ENCODE results near the gene ABLIM2. TPM values are rescaled to one million over a fixed set of nuclear protein-coding genes. Genes with fewer than 3 reads are reported as not detected.

Gene ABLIM2
- total RNA-seq, 3 donors from 2014 or later (not counting 1 experiment from before 2014, with no cell fraction given): 0.71 to 2.8 (median 1.3) TPM

GRCh38 chr4:7941965-7942496 lies 216.6 kb downstream of the ABLIM2 start:
- Histone ChIP-seq H3K4me1 (ENCODE audit: control insufficient read depth, insufficient read depth, low read length) (peaks cover 16% of the 10 kb centered on the region), H3K9me3 (ENCODE audit: control insufficient read depth, insufficient read depth, low read length) (no peaks in the 10 kb centered on the region), H3K27ac (ENCODE audit: low read length) (no peak overlapping the region), H3K27me3 (ENCODE audit: control insufficient read depth, insufficient read depth, low read length) (peaks cover 6% of the 10 kb centered on the region), H3K4me3 (ENCODE audit: low read length) (no peak overlapping the region), H3K36me3 (ENCODE audit: control insufficient read depth, insufficient read depth, low read length) (no peaks in the 10 kb centered on the region)
- H3K4me1 Mint-ChIP-seq: peaks cover 9 to 11% of the 10 kb centered on the region in 2 donors
- ATAC-seq (no peak), DNase-seq (no peak)
- H3K27ac Mint-ChIP-seq: no peak overlapping the region
- 95% methylated on average over 4 of the region's 4 CpGs for WGBS (ENCODE audit: insufficient coverage)
- TF ChIP-seq CTCF (IDR thresholded peaks at IDR 0.05): no peak
- intact Hi-C loops (cut with micrococcal nuclease): no loop called here
- H3K4me3 Mint-ChIP-seq: no peak overlapping the region
- no peaks in the 10 kb centered on the region for H3K9me3 Mint-ChIP-seq
- peaks cover 2 to 7% of the 10 kb centered on the region in 2 donors for H3K27me3 Mint-ChIP-seq (ENCODE audit: low read depth in 2 of 2)
- no peaks in the 10 kb centered on the region for H3K36me3 Mint-ChIP-seq

DNA sequence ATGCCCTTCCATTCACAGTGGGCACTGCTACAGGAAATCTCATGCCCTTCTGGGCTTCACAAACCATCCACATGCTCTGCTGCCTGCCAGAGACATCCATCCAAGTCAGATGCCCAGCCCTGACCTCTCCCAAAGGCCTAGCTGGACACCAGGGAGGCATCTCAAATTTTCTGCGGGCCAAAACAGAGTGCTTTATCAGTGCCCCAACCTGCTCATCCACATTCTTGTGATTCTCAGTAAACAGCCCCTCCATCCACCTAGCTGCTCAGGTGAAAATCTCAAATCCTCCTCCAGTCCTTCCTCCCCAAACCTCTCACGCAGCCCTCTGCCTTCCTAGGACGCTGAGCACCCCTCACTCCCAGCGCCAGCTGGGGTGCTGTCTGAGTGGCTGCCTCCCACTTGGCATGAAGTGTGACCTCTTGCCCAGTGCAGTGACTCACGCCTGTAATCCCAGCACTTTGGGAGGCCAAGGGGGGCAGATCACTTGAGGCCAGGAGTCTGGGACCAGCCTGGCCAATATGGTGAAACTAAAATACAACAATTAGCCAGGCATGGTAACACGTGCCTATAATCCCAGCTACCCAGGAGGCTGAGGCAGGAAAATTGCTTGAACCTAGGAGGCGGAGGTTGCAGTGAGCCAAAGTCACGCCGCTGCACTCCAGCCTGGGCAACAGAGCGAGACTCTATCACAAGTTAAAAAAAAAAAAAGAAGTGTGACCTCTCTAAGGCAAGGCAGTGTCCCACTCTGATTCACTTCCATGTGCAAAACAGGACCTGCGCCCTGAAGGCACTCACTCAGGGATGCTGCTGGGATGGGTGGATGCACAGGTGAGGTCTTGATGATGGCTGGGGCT lies 217.3 kb downstream of the ABLIM2 start:
- H3K36me3 ChIP-seq (ENCODE audit: control insufficient read depth, insufficient read depth, low read length): no peaks in the 10 kb centered on the region

DNA sequence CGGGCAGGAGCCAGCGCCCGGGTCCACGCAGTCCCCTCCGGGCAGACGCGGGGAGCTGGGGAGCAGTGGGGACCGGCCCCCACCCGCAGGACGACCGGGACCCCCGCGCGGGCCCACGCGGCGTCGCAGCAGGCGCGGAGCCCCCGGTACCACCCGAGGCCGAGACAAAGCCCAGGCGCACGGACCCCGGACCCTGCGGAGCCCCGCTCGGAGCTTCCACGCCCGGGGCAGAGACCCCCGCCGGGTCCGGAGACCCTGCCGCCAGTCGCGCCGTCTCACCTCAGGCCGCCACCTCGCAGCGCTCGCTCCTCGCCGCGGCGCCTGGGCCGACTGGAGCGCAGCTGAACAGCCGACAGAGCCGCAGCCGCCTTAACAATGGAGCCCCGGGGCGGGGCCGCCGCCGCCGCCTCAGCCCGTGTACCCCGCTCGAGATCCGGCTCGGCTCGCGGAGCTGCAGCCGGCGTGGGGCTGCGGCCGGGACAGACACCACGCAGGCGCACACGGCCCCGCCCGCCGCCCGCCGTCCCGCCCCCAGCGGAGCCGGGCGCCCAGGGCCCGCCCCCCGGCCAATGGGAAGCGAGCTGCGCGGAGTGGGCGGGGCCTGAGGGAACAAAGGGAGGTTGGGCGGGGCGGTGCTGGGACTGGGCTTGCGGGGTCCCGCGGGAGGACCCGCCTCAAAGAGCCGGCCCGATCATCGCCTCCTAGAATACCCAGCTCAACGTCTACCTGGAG lies 219.1 kb downstream of the ABLIM2 start, which contains the start of gene AFAP1:
Gene AFAP1 (minus strand): TSS at position 485 of the 732 bp plus-strand sequence. CDS start 67,783 bp downstream, outside the sequence.
- peaks cover 9% of the 10 kb centered on the region in 2 donors for H3K27me3 Mint-ChIP-seq (ENCODE audit: low read depth in 2 of 2)
- peaks cover 16% of the 10 kb centered on the region for H3K4me1 ChIP-seq (ENCODE audit: control insufficient read depth, insufficient read depth, low read length)
- 2% methylated on average over 96 of the region's 96 CpGs for WGBS (ENCODE audit: insufficient coverage)
- H3K9me3 Mint-ChIP-seq: no peaks in the 10 kb centered on the region
- no peaks in the 10 kb centered on the region for H3K9me3 ChIP-seq (ENCODE audit: control insufficient read depth, insufficient read depth, low read length)
- H3K27me3 ChIP-seq (ENCODE audit: control insufficient read depth, insufficient read depth, low read length): peaks cover 6% of the 10 kb centered on the region
- TF ChIP-seq CTCF (IDR thresholded peaks at IDR 0.05): no peak
- DNase-seq (peak; percentile 85 to 94), ATAC-seq (peak; percentile 93 to 96 (median 94))
- intact Hi-C loops (cut with micrococcal nuclease): loop anchor here (2.0 to 5.0 kb wide), 3 partner anchors 21 to 48 kb away; no protein-coding TSS in a partner anchor
- H3K4me3 ChIP-seq (ENCODE audit: low read length): peak within 1 kb of the TSS; percentile 38
- no peaks in the 10 kb centered on the region for H3K36me3 Mint-ChIP-seq
- H3K36me3 ChIP-seq (ENCODE audit: control insufficient read depth, insufficient read depth, low read length): no peaks in the 10 kb centered on the region
- H3K4me3 Mint-ChIP-seq: peak within 1 kb of the TSS; percentile 84
- H3K4me1 Mint-ChIP-seq: peaks cover 9 to 11% of the 10 kb centered on the region in 2 donors
- H3K27ac ChIP-seq (ENCODE audit: low read length): no peak within 1 kb of the TSS
- H3K27ac Mint-ChIP-seq: peak within 1 kb of the TSS in 1 of 2 donors; percentile 30

More for the DNA sequence above, 217.3 kb downstream of the ABLIM2 start:
- TF ChIP-seq CTCF (IDR thresholded peaks at IDR 0.05): no peak
- no peaks in the 10 kb centered on the region for H3K9me3 Mint-ChIP-seq
- ATAC-seq (no peak), DNase-seq (no peak)
- Histone ChIP-seq H3K4me1 (ENCODE audit: control insufficient read depth, insufficient read depth, low read length) (peaks cover 16% of the 10 kb centered on the region), H3K27ac (ENCODE audit: low read length) (no peak overlapping the region), H3K4me3 (ENCODE audit: low read length) (no peak overlapping the region), H3K27me3 (ENCODE audit: control insufficient read depth, insufficient read depth, low read length) (peaks cover 6% of the 10 kb centered on the region), H3K9me3 (ENCODE audit: control insufficient read depth, insufficient read depth, low read length) (no peaks in the 10 kb centered on the region)
- H3K36me3 Mint-ChIP-seq: no peaks in the 10 kb centered on the region
- H3K27ac Mint-ChIP-seq: peak overlapping the region; percentile 32 to 35
- intact Hi-C loops (cut with micrococcal nuclease): no loop called here
- H3K4me3 Mint-ChIP-seq: peak overlapping the region; percentile 47
- peaks cover 7 to 9% of the 10 kb centered on the region in 2 donors for H3K27me3 Mint-ChIP-seq (ENCODE audit: low read depth in 2 of 2)
- WGBS (ENCODE audit: insufficient coverage): 73% methylated on average over 10 of the region's 11 CpGs
- peaks cover 9 to 11% of the 10 kb centered on the region in 2 donors for H3K4me1 Mint-ChIP-seq
